Measurements from ENCODE around the gene PIGR.

GRCh38 chr1:206903687-206904086 is 42.6 kb downstream of the PIGR start:
- TF ChIP-seq POLR2AphosphoS5 (IDR thresholded peaks at IDR 0.05; ENCODE audit: low read depth, low read length): no peak
- no peak for TF ChIP-seq POU2F2 (IDR thresholded peaks at IDR 0.05; ENCODE audit: low read depth, low read length)
- TF ChIP-seq POLR2A (IDR thresholded peaks at IDR 0.05; ENCODE audit: low read depth, low read length): no peak
- no peak for TF ChIP-seq TAF1 (IDR thresholded peaks at IDR 0.05; ENCODE audit: low read depth, low read length)

All from GM12891 (cell line).